ENCODE results near the gene PKP3. TPM values are rescaled to one million over a fixed set of nuclear protein-coding genes. Genes with fewer than 3 reads are reported as not detected.
"Not testable (repeated sequence)": the region's sequence is repeated elsewhere in the genome, so short reads cannot be mapped to it uniquely, and the experiment has no call there.

PKP3 gene
- total and polyA plus RNA-seq, 2 donors (not counting 1 experiment from before 2014, with no cell fraction given), result 0.78 TPM; not detected in 1

- peaks cover 20% of the 10 kb centered on the region for H3K4me1 Mint-ChIP-seq
- H3K27me3 ChIP-seq (replicated peaks in 1 of 4; ENCODE audit: control extremely low read depth in 1 of 4, control insufficient read depth in 3 of 4, insufficient read depth in 4 of 4, low read length in 3 of 4); H3K4me2 ChIP-seq (replicated peaks; ENCODE audit: low read depth, low read length, poor library complexity, severe bottlenecking); H3K9me3 Mint-ChIP-seq (ENCODE audit: insufficient read depth); H3K36me3 ChIP-seq (replicated peaks in 1 of 2; ENCODE audit: control extremely low read depth in 1 of 2, control insufficient read depth in 1 of 2, extremely low read depth in 1 of 2, insufficient read depth in 2 of 2, low read length in 1 of 2); H3K27ac Mint-ChIP-seq; H3K27me3 Mint-ChIP-seq; H3K9me3 ChIP-seq (ENCODE audit: control extremely low read depth in 1 of 3, control insufficient read depth in 2 of 3, insufficient read depth in 1 of 3, low read length in 2 of 3); DNase-seq; intact Hi-C loops (cut with micrococcal nuclease); CTCF ChIA-PET; ATAC-seq (ENCODE audit: low read depth); H3K4me3 ChIP-seq (ENCODE audit: control extremely low read depth in 1 of 5, extremely low read depth in 1 of 5, insufficient read depth in 1 of 5, low read depth in 2 of 5, low read length in 4 of 5); H3K4me3 Mint-ChIP-seq; H4K20me1 ChIP-seq (ENCODE audit: control insufficient read depth, insufficient read depth, low read length, poor library complexity, severe bottlenecking); H3K27ac ChIP-seq (ENCODE audit: low read length in 2 of 2); H2AFZ ChIP-seq (ENCODE audit: insufficient read depth, low read depth, low read length, poor library complexity, severe bottlenecking); H3K9ac ChIP-seq (ENCODE audit: low read length): not testable (repeated sequence)
- Histone ChIP-seq H3K4me1 (ENCODE audit: control insufficient read depth in 2 of 2, insufficient read depth in 2 of 2, low read length in 2 of 2) (peaks cover 23 to 44% of the 10 kb centered on the region in 2 donors), H3K79me2 (ENCODE audit: control insufficient read depth, insufficient read depth, low read length) (peaks cover 13% of the 10 kb centered on the region)
- WGBS (ENCODE audit: insufficient coverage), result 100% methylated on average over 6 of the region's 13 CpGs
- POLR2A ChIA-PET, result interaction anchor here (0.7 to 0.8 kb wide), 2 partner anchors 432 to 1889 kb away, joined by 3 to 9 read pairs; partner anchors contain the start of gene TSPAN4
These were observed 16.7 kb downstream of the PKP3 start for GRCh38 chr11:410711-411110.

- H3K4me3 ChIP-seq (ENCODE audit: control extremely low read depth in 1 of 5, extremely low read depth in 1 of 5, insufficient read depth in 1 of 5, low read depth in 2 of 5, low read length in 4 of 5); H4K20me1 ChIP-seq (ENCODE audit: control insufficient read depth, insufficient read depth, low read length, poor library complexity, severe bottlenecking); CTCF ChIA-PET; H3K9me3 Mint-ChIP-seq (ENCODE audit: insufficient read depth); intact Hi-C loops (cut with micrococcal nuclease); H3K9me3 ChIP-seq (ENCODE audit: control extremely low read depth in 1 of 3, control insufficient read depth in 2 of 3, insufficient read depth in 1 of 3, low read length in 2 of 3); H3K27ac Mint-ChIP-seq; H3K4me2 ChIP-seq (replicated peaks; ENCODE audit: low read depth, low read length, poor library complexity, severe bottlenecking); H3K9ac ChIP-seq (ENCODE audit: low read length); H3K27me3 ChIP-seq (replicated peaks in 1 of 4; ENCODE audit: control extremely low read depth in 1 of 4, control insufficient read depth in 3 of 4, insufficient read depth in 4 of 4, low read length in 3 of 4); ATAC-seq (ENCODE audit: low read depth); H3K4me3 Mint-ChIP-seq; H2AFZ ChIP-seq (ENCODE audit: insufficient read depth, low read depth, low read length, poor library complexity, severe bottlenecking); H3K36me3 ChIP-seq (replicated peaks in 1 of 2; ENCODE audit: control extremely low read depth in 1 of 2, control insufficient read depth in 1 of 2, extremely low read depth in 1 of 2, insufficient read depth in 2 of 2, low read length in 1 of 2); H3K27me3 Mint-ChIP-seq; DNase-seq; H3K27ac ChIP-seq (ENCODE audit: low read length in 2 of 2): not testable (repeated sequence)
- H3K4me1 Mint-ChIP-seq, result peaks cover 26% of the 10 kb centered on the region
- WGBS (ENCODE audit: insufficient coverage), result 100% methylated on average over 1 of the region's 11 CpGs
- Histone ChIP-seq H3K4me1 (ENCODE audit: control insufficient read depth in 2 of 2, insufficient read depth in 2 of 2, low read length in 2 of 2) (peaks cover 26 to 43% of the 10 kb centered on the region in 2 donors), H3K79me2 (ENCODE audit: control insufficient read depth, insufficient read depth, low read length) (peaks cover 13% of the 10 kb centered on the region)
- POLR2A ChIA-PET, result interaction anchor here (0.7 kb wide), 1 partner anchor 1888 kb away, joined by 3 read pairs; no protein-coding TSS in a partner anchor
These were observed 17.5 kb downstream of the PKP3 start for GRCh38 chr11:411520-411919.
